Measurements from ENCODE around the gene HTR3B.

The HTR3B gene

GRCh38 chr11:113991718-113992458 lies 87.3 kb downstream of the HTR3B start:
- no peak for DNase-seq (ENCODE audit: low read depth)

DNA sequence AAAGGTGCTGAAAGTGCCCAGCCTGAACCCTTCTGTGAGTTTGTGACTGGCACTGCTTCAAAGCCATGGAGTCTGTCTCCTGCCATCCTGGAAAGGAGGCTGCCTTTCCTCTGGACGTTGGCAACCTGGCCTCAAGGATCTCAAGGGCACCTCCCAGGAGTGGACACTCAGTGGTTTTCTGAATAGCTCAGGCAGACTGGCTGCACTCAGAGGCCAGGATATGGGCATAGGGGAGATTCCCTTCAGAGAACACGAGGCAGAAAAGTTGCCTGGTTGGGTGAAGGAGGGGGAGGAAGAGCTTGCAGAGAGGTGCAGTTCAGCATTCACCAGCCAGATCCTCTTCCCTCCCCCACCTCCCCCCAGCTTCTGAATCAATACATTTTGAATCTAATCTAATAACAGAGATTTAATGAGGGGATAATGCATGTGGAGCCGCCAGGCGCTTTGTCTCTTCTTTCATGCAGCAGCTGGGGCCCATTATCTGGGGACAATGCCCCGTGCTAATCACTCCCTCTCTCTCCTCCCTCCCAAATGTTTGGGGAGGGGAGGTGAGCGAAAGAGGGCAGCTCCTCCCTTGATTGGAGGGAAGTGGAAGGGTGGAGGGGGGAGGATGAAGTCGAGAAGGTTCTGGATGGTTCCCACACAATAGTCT lies 88.0 kb downstream of the HTR3B start:
- no peak for DNase-seq (ENCODE audit: low read depth)

DNA sequence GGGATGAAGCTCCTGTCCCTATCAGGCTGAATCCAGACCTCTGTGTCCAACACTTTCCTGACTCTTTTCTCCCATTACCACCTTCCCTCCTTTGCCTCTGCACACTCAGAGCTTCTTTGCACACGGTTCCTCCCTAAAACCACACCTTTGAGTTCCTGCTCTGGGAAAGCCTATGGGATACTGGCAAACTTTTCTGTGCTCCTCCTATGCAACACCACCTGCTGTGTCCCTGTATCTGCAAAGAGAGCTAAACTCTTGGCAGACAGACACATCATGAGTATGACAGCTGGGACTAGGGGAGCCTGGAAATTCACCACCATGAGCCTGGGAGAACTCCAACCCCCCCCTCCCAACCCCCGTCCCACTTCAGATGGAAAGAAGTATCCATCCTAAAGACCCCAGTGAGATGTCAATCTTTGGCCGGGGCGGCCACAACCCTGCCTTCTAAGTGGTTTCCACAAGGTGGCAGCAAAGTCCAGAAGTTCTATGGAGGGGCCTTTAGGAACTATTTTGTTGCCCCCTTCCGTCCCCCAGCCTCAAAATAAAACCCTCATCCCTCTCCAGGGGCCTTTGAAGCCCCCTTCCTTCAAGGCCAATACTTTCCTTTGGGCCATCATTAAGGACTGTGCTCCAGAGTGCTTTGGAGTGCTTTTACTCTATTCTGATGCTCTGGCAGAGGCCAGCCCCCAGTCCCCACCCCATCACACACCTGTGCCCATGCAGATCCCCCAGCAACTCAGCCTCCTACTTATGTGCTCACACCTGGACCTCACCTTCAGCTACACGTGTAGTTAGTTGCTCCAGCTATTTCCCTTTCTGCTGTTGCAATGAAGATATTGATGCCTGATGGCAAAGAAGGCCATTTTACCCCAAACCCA lies 89.7 kb downstream of the HTR3B start:
- DNase-seq (ENCODE audit: low read depth): no peak
